PFSK-1 (cell line): ENCODE results near the gene SMIM1.
A peak's percentile ranks its signal among the peaks of the same experiment; 100 is the strongest.

Experiments used
- FOXP2 ChIP-seq: optimal IDR thresholded peaks from 2 replicates; pipeline ENCODE3; 2011; ENCODE audit warnings: borderline replicate concordance, control low read depth, inconsistent platforms; ENCODE audit not compliant: insufficient read depth; ENCODE audit errors: extremely low read length, extremely low read depth
- POLR2AphosphoS5 ChIP-seq: IDR thresholded peaks from 2 replicates; pipeline ENCODE4 v1.6.1; 2012; ENCODE audit warnings: low read depth, mild to moderate bottlenecking, control low read depth, low read length, moderate library complexity
- REST ChIP-seq, 2 experiments: IDR thresholded peaks; 2 replicates each; pipeline versions ENCODE4 v1.6.1 to v1.8.0; 2011 to 2012; ENCODE audit warnings: low read depth in 2 of 2, low read length in 2 of 2, control low read depth in 1 of 2, inconsistent platforms in 1 of 2, mild to moderate bottlenecking in 1 of 2, moderate library complexity in 1 of 2; ENCODE audit not compliant: insufficient read depth in 1 of 2
- SIN3A ChIP-seq: IDR thresholded peaks from 2 replicates; pipeline ENCODE4 v1.6.1; 2012; ENCODE audit warnings: mild to moderate bottlenecking, low read length, moderate library complexity, borderline replicate concordance; ENCODE audit not compliant: insufficient read depth
- TAF1 ChIP-seq: IDR thresholded peaks from 2 replicates; pipeline ENCODE4 v1.6.1; 2012; ENCODE audit warnings: low read length, control low read depth, borderline replicate concordance; ENCODE audit not compliant: insufficient read depth

The SMIM1 gene

GRCh38 chr1:3744646-3745045 is 27.9 kb upstream of the SMIM1 start:
- no peak for TF ChIP-seq FOXP2
- TF ChIP-seq SIN3A: no peak

GRCh38 chr1:3745071-3745470 is 27.5 kb upstream of the SMIM1 start:
- TF ChIP-seq POLR2AphosphoS5 (no peak), SIN3A (no peak), TAF1 (no peak), REST (IDR thresholded peaks at IDR 0.05; ENCODE audit: insufficient read depth in 1 of 2, low read depth in 2 of 2, low read length in 2 of 2) (no peak), FOXP2 (no peak)

- TF ChIP-seq FOXP2 (no peak), POLR2AphosphoS5 (no peak), TAF1 (no peak), REST (IDR thresholded peaks at IDR 0.05; ENCODE audit: insufficient read depth in 1 of 2, low read depth in 2 of 2, low read length in 2 of 2) (no peak), SIN3A (no peak)
Observed at GRCh38 chr1:3745590-3746381, 26.8 kb upstream of the SMIM1 start.

- TF ChIP-seq FOXP2: no peak
- TF ChIP-seq POLR2AphosphoS5: no peak
Observed at GRCh38 chr1:3746389-3746829, 26.1 kb upstream of the SMIM1 start.

- TF ChIP-seq TAF1 (0 out of 2 replicates have a peak, but pooled peaks have one; percentile 40), POLR2AphosphoS5 (peak; percentile 84), REST (IDR thresholded peaks at IDR 0.05; ENCODE audit: insufficient read depth in 1 of 2, low read depth in 2 of 2, low read length in 2 of 2) (no peak)
Observed at GRCh38 chr1:3746830-3747521, 25.6 kb upstream of the SMIM1 start.

- TF ChIP-seq POLR2AphosphoS5 (no peak), SIN3A (no peak)
Observed at GRCh38 chr1:3747522-3747848, 25.1 kb upstream of the SMIM1 start.

- TF ChIP-seq POLR2AphosphoS5 (no peak), FOXP2 (no peak)
Observed at GRCh38 chr1:3747903-3748302, 24.6 kb upstream of the SMIM1 start.
